NB4 (cell line): ENCODE measurements around the gene TMEM151A.

Experiments used
- CTCF ChIP-seq: IDR thresholded peaks from one replicate; pipeline ENCODE4 v1.5.1; 2012; ENCODE audit warnings: low read depth, low read length
- MAX ChIP-seq: IDR thresholded peaks from 2 replicates; pipeline ENCODE4 v1.6.1; 2011; ENCODE audit warnings: low read depth, low read length
- MYC ChIP-seq: IDR thresholded peaks from 2 replicates; pipeline ENCODE4 v1.6.1; 2011; ENCODE audit warnings: low read depth, low read length
- POLR2A ChIP-seq: IDR thresholded peaks from 2 replicates; pipeline ENCODE4 v1.6.1; 2011; ENCODE audit warnings: mild to moderate bottlenecking; ENCODE audit not compliant: insufficient read length; ENCODE audit errors: extremely low read depth

- TF ChIP-seq CTCF (no peak), POLR2A (no peak), MAX (no peak), MYC (no peak)
These were observed 36.3 kb downstream of the TMEM151A start for GRCh38 chr11:66328031-66328301.
